HG02678 (cell line): ENCODE data around the gene NDUFS2.

Source experiments
- ATAC-seq: cut with Tn5 transposase; IDR thresholded peaks from one replicate; pipeline ENCODE4 v1.9.1; 2021; ENCODE audit warnings: mild to moderate bottlenecking, moderate library complexity; ENCODE audit not compliant: unreplicated experiment

The NDUFS2 gene

DNA sequence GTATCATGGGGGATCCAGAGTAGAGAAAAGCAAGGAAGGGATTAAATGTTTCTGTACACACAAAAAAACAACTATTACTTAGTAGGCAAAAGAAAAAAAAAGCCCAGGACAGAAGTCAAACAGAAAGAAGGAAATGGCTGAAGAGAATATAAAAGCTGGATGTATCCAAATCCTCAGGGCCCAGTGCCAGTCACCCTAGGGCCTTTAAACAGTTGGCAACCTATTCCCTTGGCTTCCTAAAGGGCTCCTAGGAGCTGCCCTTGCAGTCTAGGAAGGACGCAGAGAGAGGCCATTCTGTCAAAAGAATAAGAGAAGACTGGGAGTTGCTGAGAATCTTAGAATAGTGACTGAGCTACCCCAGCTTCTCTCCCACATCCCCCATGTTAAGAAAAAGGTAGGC is 29.8 kb upstream of the NDUFS2 start:
- ATAC-seq, result no peak

DNA sequence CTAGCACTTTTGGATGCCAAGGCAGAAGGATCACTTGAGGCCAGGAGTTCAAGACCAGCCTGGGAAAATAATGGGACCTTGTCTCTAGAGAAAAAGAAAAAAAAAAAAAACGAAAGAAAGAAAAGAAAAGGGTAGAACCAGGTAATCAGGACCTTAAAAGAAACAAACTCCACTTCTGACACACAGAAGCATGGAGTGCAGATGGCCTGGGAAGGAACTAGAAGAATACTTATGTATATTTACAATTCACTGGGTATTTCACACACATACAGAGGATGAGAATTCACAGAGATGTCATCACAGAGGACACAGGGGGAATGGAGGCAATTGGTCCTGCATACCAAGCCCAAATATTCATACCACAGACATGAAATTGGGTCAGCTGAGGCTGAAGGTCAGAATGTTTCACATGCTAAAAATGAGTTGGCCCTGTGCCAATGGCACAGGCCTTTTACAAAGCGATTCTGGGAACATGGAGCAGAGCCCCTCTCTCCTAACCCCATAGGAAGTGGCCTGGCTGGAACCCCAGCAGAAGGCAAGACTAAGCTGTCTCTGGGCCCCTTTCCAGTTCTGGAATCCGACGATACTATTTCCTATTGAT is 29.3 kb upstream of the NDUFS2 start:
- no peak for ATAC-seq

DNA sequence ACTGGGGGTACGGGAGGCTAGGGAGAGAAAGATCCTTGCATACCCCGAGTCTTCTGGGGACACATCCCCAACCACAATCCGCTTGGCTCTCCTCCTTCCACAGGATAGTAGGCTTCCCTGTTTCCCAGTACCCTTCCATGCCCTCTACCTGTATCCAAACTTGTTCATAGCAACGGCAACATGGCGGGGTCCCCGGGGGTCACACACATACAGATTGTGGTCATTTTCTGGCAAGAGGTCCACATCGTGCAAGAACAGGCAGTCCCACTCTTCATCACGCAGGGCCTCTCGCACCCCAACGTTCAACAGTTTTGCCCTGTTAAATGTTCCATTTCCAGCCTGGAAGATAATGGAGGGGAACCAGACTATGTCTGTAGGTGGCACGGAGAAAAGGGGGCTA is 28.5 kb upstream of the NDUFS2 start:
- ATAC-seq, result no peak

DNA sequence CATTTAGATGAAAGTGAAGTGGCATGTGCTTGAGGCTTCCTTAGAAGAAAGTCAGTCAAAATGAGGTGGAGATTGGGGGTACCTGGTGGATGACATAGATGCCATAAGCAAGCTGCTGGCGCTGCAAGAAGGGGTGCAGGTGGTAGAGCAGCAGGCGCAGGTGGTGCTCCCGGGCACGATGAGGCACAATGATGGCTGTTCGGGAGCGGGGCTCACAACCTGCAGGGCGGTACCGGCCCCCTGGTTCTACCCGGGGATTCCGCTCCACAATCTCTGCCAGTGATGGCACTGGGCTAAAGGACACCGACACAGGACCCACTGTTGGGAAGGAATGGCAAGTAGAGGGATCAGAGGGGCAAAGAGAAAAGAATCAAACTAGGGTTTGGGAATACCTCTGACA is 27.3 kb upstream of the NDUFS2 start:
- ATAC-seq, result no peak

DNA sequence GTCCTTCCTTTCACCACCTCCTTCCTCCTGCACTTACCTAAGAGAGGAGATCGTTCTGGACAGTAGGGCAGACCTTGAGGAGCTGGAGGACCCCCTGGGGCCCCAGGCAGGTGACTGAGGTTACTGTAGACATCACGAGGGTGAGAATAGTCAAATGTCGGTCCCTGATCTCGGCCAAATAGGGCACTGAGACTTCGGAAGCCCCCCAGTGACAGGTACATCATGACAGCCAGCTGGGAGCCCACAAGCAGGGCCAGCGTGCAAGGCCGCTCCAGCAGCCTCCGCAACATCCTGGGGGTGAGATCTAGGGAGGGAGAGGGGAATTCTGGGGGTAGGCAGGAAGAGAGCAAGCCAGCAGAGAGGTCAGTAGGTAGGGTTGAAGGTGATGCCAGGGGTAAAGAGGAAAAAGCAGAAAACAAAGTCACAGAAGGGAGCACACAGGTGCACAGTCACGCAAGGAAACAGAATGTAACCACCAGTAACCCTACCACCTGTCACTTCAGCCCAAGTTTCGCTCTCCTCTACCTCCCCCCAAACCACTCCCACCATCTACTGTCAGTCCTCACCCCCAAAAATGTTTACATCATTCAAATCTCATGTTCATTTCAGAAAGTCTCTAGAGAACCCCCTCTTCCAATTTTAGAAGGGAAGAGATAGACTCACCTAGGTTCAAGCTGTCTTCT is 26.3 kb upstream of the NDUFS2 start:
- peak; percentile 33 for ATAC-seq

- ATAC-seq, result no peak
These were observed 25.6 kb upstream of the NDUFS2 start for GRCh38 chr1:161176468-161177111.

DNA sequence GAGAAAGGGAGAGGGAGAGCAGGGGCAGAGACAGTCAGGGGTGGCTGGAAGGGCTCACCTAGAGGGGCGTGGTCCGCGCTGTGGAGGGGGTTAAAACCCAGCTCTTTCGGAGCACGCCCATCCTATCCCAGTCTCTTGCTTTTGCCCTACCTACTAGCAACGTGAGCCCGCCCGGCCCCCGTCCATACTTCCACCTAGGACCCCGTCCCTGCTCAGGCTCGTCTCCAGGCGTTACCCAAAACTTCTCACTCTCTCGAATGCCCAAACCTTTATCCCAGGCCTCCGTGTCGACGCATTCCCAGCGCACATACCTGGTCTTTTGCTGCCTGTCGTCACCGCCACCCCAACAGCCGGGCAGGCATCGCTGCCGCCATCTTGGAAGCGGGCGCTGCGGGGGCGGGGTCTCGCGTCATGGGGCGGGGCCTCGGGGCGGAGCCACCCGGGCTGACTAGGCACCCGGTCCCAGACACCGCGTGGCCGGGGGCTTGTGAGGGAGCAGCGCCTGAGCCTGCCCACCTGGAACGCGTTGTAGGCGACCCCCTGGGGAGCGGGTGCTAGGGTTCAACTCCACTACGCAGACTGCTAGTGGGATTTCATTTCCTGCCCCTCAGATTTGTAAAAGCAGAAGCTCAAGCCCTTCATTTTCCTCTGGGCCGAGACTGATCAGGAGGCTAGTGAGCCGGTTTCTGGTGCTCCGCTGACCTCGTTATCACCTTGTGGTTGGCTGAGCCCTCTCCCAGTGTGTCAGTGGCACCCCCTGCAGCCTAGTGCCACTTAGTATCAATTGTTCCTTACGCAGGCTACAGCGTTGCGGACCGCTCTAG is 24.8 kb upstream of the NDUFS2 start, which contains the start of gene B4GALT3:
Gene B4GALT3 (minus strand): TSS at position 396 of the 824 bp plus-strand sequence. CDS start 1,447 bp downstream, outside the sequence.
- ATAC-seq, result peak; percentile 85

- ATAC-seq, result no peak
These were observed 24.3 kb upstream of the NDUFS2 start for GRCh38 chr1:161177936-161178244.

DNA sequence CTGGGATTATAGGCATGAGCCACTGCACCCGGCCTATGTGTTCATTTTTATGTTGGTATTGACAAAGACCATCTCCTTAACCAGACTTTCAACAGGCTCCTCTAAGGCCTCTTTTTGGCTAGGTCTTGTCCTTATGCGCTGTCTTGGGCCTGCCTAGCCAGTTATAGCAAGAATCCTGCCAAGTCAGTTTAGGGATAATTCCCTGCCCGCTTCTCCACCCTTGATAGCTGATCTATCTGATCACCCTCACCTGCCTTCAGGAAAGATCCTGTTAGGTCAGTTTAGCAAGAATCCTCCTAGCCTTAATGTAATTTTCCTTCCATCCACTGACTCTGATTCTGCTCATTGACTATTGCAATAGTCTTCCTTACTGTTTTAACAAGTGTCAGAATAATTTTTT is 22.5 kb upstream of the NDUFS2 start:
- no peak for ATAC-seq

DNA sequence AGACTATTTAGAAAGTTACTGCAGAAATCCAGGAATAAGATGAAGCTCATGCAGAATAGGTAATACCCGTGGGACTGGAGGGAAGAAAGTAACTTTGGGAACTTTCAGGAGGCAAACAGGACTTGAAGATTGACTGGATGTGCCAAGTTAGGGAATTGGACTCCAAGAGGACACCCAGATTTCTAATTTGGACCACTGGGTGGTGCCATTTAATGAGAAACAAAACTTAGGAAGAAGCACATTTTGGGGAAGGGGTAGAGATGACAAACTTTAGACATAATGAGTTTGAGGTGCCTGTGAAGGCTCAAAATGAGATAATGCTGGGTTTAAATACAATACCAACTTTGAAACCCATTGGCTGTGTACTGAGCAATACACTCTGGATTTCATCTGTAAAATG is 21.5 kb upstream of the NDUFS2 start:
- ATAC-seq, result no peak

DNA sequence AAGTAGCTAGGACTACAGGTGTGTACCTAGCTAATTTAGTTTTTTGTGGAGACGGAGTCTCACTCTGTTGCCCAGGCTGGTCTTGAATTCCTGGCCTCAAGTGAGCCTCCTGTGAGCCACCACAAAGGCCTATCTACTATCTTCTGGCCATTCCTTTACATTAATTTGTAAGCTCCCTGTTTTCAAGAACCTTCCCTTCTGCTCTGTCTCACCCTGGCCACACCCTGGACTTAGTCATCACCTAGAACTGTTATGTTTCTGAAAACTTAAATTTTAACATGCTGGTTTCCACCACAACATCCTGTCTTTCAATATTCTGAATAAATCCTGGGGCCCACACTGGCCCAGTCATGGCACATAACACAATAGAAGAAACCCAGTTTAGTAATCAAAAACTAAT is 20.0 kb upstream of the NDUFS2 start:
- peak; percentile 48 for ATAC-seq

GRCh38 chr1:161185282-161185682 is 16.9 kb upstream of the NDUFS2 start:
- peak; percentile 74 for ATAC-seq

DNA sequence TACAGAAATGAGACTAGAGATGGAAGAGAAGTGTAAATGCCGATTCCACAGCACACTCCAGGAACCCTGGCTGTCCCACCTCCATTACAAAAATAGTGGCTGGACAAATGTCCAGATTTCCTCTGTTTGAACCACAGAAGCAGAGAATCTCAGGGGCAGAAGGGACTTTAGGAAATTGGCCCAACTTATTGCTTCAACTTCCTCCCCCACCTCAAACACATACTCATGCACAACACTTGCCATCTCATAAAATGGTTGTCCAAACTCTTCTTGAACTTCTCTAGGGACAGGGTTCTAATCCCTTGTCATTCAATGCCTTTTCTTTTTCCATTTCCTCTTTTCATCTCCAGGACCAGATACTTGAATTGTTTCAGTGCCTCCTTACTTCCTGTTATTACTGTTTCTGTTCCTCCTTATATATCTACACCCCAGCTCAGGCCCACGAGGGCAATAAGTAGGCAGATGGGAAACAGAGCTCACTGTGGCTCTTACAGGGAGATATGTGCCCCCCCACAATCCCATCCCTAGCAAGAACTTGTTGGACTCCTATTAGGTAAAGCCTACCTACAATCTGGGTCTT is 16.3 kb upstream of the NDUFS2 start:
- ATAC-seq, result peak; percentile 28

DNA sequence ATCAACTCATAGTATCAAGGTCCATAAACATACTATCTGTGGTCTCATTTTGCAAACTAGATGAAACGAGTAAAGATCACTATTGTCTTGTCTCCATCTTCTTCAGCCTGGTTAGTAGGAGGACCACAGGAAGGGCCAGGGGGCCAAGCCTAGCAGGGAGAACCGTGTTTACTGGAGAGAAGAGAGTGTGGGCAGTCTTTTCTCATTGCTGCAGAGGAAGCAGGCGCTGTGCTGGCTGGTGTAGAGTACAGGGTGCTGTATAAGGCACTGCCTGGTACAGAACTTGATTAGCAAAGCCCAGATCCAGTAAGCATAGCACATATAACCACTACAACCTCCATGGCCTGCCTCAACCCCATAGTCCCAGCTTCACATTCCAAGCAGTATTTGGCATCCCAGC is 14.9 kb upstream of the NDUFS2 start:
- ATAC-seq, result no peak

DNA sequence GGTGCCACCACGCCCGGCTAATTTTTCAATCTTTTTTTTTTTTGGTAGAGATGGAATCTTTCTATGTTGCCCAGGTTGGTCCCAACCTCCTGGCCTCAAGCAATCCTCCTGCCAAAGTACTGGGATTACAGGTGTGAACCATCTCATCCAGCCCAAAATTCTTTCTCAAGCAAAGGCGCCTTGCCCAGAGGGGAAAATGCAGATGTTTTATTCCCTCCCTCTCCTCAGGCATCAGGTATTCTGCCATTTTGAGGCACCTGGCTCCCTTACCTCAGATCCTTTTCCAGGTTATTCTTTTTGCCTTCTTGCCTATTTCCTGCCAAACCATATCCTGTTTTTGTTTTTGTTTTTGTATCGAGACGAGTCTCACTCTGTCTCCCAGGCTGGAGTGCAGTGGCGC is 13.8 kb upstream of the NDUFS2 start:
- ATAC-seq, result no peak

DNA sequence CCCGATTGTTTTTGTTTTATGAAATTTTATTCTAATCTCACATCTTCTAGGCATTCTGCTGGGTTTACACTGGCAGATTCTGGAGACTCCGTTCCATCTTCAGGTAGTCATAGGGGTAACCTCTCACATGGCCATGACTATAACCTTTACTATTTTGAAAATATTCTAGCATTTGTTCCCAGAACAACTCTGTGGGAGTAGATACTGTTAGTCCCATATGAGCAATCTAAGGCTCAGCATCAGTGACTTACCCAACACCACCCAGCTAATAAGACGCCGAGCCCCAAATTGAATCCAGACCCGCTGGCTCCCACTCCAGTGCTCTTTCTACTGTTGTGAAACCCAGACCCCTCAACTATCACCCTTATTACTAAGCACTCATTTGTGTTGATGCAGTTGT is 13.1 kb upstream of the NDUFS2 start:
- ATAC-seq, result no peak

GRCh38 chr1:161190962-161191521 is 11.1 kb upstream of the NDUFS2 start:
- ATAC-seq, result no peak

DNA sequence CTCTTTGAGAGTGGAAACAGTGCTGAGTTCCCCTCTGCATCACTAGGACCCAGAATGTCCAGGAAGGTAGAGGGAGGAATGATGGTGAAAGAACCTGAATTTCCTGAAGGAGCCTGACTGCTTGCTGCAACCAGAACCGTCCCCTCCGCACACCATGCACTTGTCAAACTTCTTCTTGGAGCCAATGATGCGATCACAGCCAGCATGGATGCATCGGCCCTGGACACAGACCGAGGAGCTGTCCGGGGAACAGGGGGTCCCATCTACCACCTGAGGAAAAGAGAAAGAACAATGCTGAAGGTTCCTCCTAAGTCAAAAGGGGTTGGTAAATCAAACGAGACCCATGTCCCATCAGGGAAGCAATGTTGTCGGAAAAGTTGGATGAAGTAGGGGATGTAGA is 10.2 kb upstream of the NDUFS2 start:
- ATAC-seq, result no peak

DNA sequence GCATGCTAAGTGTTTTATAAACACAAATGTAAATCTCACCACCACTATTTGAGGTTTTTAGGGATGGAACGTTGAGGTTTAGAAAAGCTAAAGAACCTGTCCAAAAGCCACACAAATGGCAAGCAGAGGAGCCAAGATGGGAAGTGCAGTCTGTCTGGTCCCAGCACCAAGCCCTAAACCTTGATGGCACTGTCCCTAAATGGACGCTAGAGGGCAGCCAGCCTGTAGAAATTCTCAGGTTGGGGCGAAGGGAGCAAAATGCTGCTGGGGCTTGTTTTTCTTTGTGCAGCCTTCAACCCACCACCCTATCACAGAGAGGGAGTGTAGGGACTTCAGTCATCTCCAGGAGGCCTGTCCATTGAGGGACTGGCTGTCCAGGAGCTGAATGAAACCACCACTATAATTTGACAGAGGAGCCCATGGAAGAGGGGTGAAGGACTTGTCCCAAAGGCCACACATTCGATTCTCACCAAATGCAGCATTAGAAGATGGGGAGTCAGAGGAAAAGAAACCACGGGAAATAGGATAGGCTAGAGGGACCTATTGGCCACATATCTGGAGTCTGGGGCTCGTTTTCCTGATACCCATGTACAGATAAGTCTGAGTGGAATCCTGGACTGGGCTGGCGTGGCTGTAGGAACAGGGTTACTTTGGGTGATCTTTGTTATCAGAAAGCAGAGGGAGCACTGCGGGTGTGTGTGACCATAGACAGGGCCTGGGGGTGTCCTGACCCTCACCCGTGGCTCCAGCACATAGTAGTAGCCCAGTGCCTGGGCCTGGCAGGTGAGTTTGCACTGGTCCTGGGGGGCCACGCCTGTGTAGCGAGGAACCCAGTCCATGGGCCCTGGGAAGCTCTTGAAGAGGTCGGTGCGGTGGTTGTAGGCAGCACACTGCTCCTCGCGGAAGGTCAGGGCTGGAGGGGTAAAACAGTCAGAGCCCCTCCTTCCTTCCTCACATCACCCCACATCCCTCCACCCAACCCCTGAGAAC is 9.4 kb upstream of the NDUFS2 start:
- ATAC-seq, result peak; percentile 73
